ENCODE data around the gene BRMS1.
"Not testable (repeated sequence)": the region's sequence is repeated elsewhere in the genome, so short reads cannot be mapped to it uniquely, and the experiment has no call there.

BRMS1 gene

DNA sequence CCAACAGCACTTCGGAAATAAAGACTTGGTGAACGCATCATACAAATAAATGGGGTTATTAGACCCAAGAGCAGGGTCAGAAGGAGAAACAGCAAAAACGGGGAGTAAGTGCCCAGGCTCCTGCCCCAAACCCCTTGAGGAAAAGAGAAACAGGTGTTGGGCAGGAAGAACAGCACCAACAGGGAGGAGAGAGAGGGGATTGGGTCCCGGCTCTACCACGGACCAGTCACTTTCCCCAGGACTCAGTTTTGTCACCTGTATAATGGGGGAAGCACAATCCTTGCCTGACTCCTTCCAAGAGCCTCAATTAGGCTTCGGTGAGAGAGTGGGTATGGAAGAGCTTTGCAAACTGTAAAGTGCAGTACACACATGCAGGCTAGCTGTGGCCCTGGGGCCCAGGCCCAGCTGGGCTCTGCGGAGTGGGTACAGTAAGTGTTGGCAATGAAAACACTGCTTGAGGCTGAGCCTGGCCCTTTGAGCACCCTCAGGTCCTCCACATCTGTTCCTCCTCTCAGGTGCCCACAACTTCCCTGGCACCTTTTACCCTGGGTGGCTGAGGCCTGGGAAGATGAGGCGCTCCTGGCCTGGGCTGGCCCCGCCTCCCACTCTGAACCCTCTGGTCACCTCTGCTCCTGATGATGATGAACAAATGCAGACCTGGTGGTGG lies 17.7 kb upstream of the BRMS1 start:
- no peak for DNase-seq

DNA sequence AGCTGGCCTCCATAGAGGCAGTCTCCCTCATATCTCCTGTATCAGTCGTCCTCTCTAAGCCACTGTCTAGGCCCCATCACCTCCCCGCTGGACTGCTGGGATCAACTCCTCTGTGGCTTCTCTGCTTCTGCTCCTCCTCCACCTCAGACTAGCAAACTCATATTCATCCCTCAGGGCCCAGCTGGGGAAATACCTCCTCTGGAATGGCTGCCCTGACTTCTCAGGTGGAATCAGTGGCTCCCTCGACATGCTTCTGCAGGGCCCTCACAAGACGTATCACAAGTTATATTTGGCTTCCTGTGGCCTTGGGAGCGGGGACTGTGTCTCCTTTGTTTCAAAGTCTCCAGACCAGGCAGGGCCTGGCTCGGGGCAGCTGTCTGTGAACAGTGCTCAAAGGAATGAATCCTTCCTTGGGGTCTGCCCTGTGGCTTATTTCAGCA lies 16.6 kb upstream of the BRMS1 start:
- DNase-seq: no peak

- no peak for DNase-seq
These were observed 15.6 kb upstream of the BRMS1 start for GRCh38 chr11:66360406-66361073.

- no peak for DNase-seq
These were observed 14.8 kb upstream of the BRMS1 start for GRCh38 chr11:66359662-66360087.

GRCh38 chr11:66350560-66351235 lies 5.8 kb upstream of the BRMS1 start:
- not testable (repeated sequence) for DNase-seq

- DNase-seq: no peak
These were observed 4.1 kb upstream of the BRMS1 start for GRCh38 chr11:66349084-66349386.

GRCh38 chr11:66347425-66348276 lies 2.7 kb upstream of the BRMS1 start, which contains the start of gene B4GAT1:
TSS of gene B4GAT1 (minus strand) at chr11:66347629. CDS start at chr11:66347545, 84 bp downstream.
- DNase-seq: peak; percentile 38 to 78

GRCh38 chr11:66346476-66347424 lies 1.8 kb upstream of the BRMS1 start:
- DNase-seq: no peak

- no peak for DNase-seq
These were observed 379 bp upstream of the BRMS1 start for GRCh38 chr11:66345316-66345649.

GRCh38 chr11:66343176-66343575 lies 1.7 kb downstream of the BRMS1 start:
- no peak for DNase-seq

DNA sequence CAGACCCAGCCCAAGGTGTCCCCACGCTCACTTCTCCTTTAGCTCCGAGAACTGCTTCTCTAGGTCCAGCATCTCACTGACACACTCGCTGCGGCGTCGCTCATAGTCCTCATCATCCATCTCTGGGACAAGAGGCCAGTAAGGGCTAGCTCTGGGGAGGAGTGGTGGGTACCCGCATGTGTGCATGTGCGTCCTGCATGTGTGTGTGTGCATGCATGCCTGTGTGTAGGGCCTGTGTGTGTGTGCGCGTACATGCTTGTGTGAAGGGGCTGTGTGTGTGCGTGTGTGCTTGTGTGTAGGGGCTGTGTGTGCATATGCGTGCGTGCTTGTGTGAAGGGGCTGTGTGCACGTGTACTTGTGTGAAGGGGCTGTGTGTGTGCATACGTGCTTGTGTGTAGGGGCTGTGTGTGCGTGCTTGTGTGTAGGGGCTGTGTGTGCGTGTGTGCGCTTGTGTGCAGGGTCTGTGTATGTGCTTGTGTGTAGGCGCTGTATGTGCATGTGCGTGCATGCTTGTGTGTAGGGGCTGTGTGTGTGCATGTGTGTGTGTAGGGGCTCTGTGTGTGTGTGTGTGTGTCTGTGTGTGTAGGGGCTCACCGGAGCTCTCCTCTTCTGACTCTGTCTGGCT lies 3.3 kb downstream of the BRMS1 start:
- no peak for DNase-seq

DNA sequence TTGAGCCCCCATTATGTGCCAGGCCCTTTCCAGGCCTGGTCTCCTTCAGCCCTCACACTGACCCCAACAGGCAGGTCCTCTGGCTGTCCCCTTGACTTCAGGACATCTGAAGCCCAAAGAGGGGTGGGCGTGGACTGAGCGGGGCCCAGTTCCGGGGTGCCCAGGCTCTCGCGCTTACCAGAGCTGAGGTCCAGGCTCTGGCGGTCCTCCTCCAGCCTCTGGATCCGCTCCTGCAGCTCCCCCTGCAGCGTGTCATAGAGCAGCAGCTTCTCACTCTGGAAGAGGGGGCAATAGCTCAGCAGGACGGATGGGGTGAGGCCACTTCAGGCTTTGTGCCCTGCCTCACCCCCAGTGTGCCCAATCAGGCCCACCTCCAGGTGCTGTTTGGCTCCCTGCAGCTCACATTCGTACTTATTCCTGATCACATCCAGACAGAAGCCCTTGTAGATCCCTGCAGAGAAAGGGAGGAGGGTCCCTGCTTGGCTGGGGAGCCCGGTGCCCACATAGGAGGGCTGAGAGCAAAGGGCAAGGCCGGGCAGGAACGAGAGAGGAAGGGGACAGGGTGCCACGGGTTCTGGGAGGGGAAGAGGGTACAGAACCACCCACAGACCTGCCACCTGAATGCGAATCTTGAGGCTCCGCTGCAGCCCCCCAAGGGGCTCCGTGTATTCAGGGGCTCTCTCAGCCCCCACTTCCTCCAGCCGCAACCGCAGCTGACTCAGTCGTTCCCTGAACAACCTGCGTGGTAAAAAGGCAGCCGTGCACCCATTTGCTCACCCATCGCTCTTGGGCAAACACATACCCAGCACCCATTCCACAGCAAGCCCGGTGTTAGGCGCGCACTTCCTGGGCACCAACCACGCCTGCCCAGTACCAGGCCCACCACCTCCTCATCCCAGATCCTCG lies 4.1 kb downstream of the BRMS1 start:
- DNase-seq: no peak

GRCh38 chr11:66339686-66340483 lies 5.0 kb downstream of the BRMS1 start:
- DNase-seq: no peak

DNA sequence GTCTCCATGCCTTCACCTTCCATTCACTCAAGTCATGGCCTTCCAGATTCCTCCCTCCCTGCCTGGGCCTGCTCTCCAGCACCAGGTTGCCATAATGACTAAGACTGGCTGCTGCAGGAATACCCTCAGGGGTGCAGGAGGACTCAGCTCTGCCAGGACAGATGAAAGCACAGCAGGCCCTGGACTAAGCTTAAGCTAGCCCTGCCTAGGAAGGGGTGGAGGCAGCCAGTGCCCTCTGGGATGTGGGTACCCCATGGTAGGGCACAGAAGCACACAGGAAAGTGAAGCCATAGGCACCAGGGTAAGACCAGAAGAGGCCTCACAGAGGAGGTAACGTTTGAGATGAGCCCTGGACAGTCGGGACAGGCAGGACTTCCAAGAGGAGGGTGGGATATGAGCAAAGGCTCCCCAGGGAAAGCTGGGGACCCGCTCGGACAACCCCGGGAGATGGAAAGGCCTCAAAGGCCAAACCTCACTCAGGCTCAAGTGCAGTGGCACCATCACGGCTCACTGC lies 5.7 kb downstream of the BRMS1 start:
- no peak for DNase-seq

DNA sequence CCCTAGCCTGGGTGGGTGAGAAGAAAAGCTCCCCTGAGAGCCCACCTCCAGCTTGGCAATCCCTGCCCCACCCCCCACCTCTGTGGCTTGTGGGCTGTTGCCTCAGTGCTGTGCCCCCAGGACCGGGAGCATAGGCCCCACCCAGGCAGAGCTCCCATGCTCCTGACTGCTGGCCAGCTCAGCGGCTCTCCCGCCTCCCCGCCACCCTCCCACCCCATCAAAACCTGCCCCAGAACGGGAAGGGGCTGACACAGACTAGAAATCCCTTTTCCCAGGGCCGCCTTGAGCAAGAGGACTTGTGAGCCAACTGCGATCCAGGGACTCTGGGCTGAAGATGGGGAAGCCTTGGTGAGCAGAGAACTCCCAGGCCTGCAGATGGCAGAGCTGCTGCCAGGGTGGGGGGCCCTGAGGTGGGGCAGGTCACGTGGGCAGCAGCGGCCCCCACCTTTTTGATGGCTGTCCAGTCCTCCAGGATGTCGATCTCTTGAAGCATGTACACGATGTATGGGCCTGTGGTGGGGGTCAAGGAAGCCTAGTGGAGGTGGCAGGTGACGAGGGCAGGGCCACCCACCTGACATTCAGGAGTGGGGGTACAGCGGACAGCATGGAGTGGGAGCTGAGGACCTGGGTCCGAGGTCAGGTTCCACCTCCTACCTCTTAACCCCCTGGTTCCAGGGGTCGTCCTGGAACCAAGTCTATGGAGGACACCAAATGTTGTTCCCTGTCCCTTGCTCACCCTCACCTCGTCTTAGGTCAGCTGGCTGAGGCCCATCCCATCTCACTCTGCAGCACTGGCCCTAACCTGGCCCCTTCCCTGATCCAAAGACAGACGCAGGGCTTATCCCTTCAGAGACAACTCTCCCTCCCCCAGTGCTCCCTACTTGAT lies 6.4 kb downstream of the BRMS1 start:
- DNase-seq: no peak

GRCh38 chr11:66337103-66337899 lies 7.6 kb downstream of the BRMS1 start:
- no peak for DNase-seq
